HEK293 (cell line): ENCODE results near the gene SPTLC2.

Experiments
- BCL6B ChIP-seq: fragments of 450-650 bp; formaldehyde crosslinking; IDR thresholded peaks from 2 replicates; pipeline ENCODE4 v1.5.1; 2017; ENCODE audit warnings: missing biosample characterization, missing genetic modification characterization
- FEZF1 ChIP-seq: fragments of 450-650 bp; formaldehyde crosslinking; IDR thresholded peaks from 2 replicates; pipeline ENCODE4 v1.5.1; 2016; ENCODE audit warnings: missing biosample characterization, missing genetic modification characterization
- GLI4 ChIP-seq: fragments of 450-650 bp; formaldehyde crosslinking; IDR thresholded peaks from 2 replicates; pipeline ENCODE4 v1.5.1; 2016; ENCODE audit warnings: missing biosample characterization, missing genetic modification characterization
- SP7 ChIP-seq: fragments of 450-650 bp; formaldehyde crosslinking; IDR thresholded peaks from 2 replicates; pipeline ENCODE4 v1.5.1; 2016; ENCODE audit warnings: missing biosample characterization, missing genetic modification characterization
- ZBTB1 ChIP-seq: fragments of 450-650 bp; formaldehyde crosslinking; IDR thresholded peaks from 2 replicates; pipeline ENCODE4 v1.5.1; 2016; ENCODE audit warnings: missing biosample characterization, missing genetic modification characterization
- ZBTB20 ChIP-seq: fragments of 450-650 bp; formaldehyde crosslinking; IDR thresholded peaks from 2 replicates; pipeline ENCODE4 v1.5.1; 2016; ENCODE audit warnings: missing biosample characterization, missing genetic modification characterization
- ZBTB7A ChIP-seq: fragments of 450-650 bp; formaldehyde crosslinking; IDR thresholded peaks from 2 replicates; pipeline ENCODE4 v1.5.1; 2016; ENCODE audit warnings: low read depth, missing biosample characterization, missing genetic modification characterization
- ZFP41 ChIP-seq: fragments of 450-650 bp; formaldehyde crosslinking; IDR thresholded peaks from 2 replicates; pipeline ENCODE4 v1.5.1; 2016; ENCODE audit warnings: missing biosample characterization, missing genetic modification characterization, borderline replicate concordance
- ZFP69B ChIP-seq: fragments of 450-650 bp; formaldehyde crosslinking; IDR thresholded peaks from 2 replicates; pipeline ENCODE4 v1.5.1; 2016; ENCODE audit warnings: missing biosample characterization, missing genetic modification characterization
- ZNF121 ChIP-seq: fragments of 450-650 bp; formaldehyde crosslinking; IDR thresholded peaks from 2 replicates; pipeline ENCODE4 v1.5.1; 2016; ENCODE audit warnings: missing biosample characterization, missing genetic modification characterization
- ZNF132 ChIP-seq: fragments of 450-650 bp; formaldehyde crosslinking; IDR thresholded peaks from 2 replicates; pipeline ENCODE4 v1.5.1; 2017; ENCODE audit warnings: missing biosample characterization, missing genetic modification characterization, borderline replicate concordance
- ZNF157 ChIP-seq: fragments of 450-650 bp; formaldehyde crosslinking; IDR thresholded peaks from 2 replicates; pipeline ENCODE4 v1.5.1; 2016; ENCODE audit warnings: missing biosample characterization, missing genetic modification characterization
- ZNF16 ChIP-seq: fragments of 450-650 bp; formaldehyde crosslinking; IDR thresholded peaks from 2 replicates; pipeline ENCODE4 v1.5.1; 2016; ENCODE audit warnings: low read depth, missing biosample characterization, missing genetic modification characterization
- ZNF211 ChIP-seq: fragments of 450-650 bp; formaldehyde crosslinking; IDR thresholded peaks from 2 replicates; pipeline ENCODE4 v1.5.1; 2016; ENCODE audit warnings: low read depth, missing biosample characterization, missing genetic modification characterization
- ZNF292 ChIP-seq: fragments of 450-650 bp; formaldehyde crosslinking; IDR thresholded peaks from 2 replicates; pipeline ENCODE4 v1.5.1; 2016; ENCODE audit warnings: low read depth, missing biosample characterization, missing genetic modification characterization, borderline replicate concordance
- ZNF354C ChIP-seq: fragments of 450-650 bp; formaldehyde crosslinking; IDR thresholded peaks from 2 replicates; pipeline ENCODE4 v1.5.1; 2016; ENCODE audit warnings: missing biosample characterization, missing genetic modification characterization, low read depth, borderline replicate concordance
- ZNF37A ChIP-seq: fragments of 450-650 bp; IDR thresholded peaks from 2 replicates; pipeline ENCODE4 v1.5.1; 2018; ENCODE audit warnings: missing biosample characterization, missing genetic modification characterization
- ZNF404 ChIP-seq: fragments of 450-650 bp; formaldehyde crosslinking; IDR thresholded peaks from 2 replicates; pipeline ENCODE4 v1.5.1; 2017; ENCODE audit warnings: missing biosample characterization, missing genetic modification characterization
- ZNF416 ChIP-seq: fragments of 450-650 bp; formaldehyde crosslinking; IDR thresholded peaks from 2 replicates; pipeline ENCODE4 v1.5.1; 2016; ENCODE audit warnings: missing biosample characterization, missing genetic modification characterization
- ZNF433 ChIP-seq: fragments of 450-650 bp; formaldehyde crosslinking; IDR thresholded peaks from 2 replicates; pipeline ENCODE4 v1.5.1; 2016; ENCODE audit warnings: missing biosample characterization, missing genetic modification characterization, low read depth
- ZNF549 ChIP-seq: fragments of 450-650 bp; IDR thresholded peaks from 2 replicates; pipeline ENCODE4 v1.5.1; 2018; ENCODE audit warnings: missing biosample characterization, missing genetic modification characterization, mild to moderate bottlenecking, inconsistent platforms, moderate library complexity
- ZNF560 ChIP-seq: fragments of 450-650 bp; formaldehyde crosslinking; IDR thresholded peaks from 2 replicates; pipeline ENCODE4 v1.5.1; 2017; ENCODE audit warnings: missing biosample characterization, missing genetic modification characterization, borderline replicate concordance
- ZNF561 ChIP-seq: fragments of 450-650 bp; IDR thresholded peaks from 2 replicates; pipeline ENCODE4 v1.5.1; 2018; ENCODE audit warnings: missing biosample characterization, missing genetic modification characterization, borderline replicate concordance
- ZNF610 ChIP-seq: fragments of 450-650 bp; formaldehyde crosslinking; IDR thresholded peaks from 2 replicates; pipeline ENCODE4 v1.5.1; 2016; ENCODE audit warnings: missing biosample characterization, missing genetic modification characterization, borderline replicate concordance
- ZNF692 ChIP-seq: fragments of 450-650 bp; formaldehyde crosslinking; IDR thresholded peaks from 2 replicates; pipeline ENCODE4 v1.5.1; 2016; ENCODE audit warnings: missing biosample characterization, missing genetic modification characterization
- ZNF701 ChIP-seq: fragments of 450-650 bp; formaldehyde crosslinking; IDR thresholded peaks from 2 replicates; pipeline ENCODE4 v1.5.1; 2016; ENCODE audit warnings: missing biosample characterization, missing genetic modification characterization
- ZNF830 ChIP-seq: fragments of 450-650 bp; IDR thresholded peaks from 2 replicates; pipeline ENCODE4 v1.5.0; 2018; ENCODE audit warnings: missing biosample characterization, missing genetic modification characterization, low read depth, mild to moderate bottlenecking, moderate library complexity
- TF ChIP-seq, protein P1 (sequence below): fragments of 450-650 bp; formaldehyde crosslinking; IDR thresholded peaks from 2 replicates; pipeline ENCODE4 v1.5.1; 2016; ENCODE audit warnings: missing biosample characterization, missing genetic modification characterization, borderline replicate concordance
- TF ChIP-seq, protein P2 (sequence below): fragments of 450-650 bp; formaldehyde crosslinking; IDR thresholded peaks from 2 replicates; pipeline ENCODE4 v1.5.1; 2016; ENCODE audit warnings: missing biosample characterization, missing genetic modification characterization
- TF ChIP-seq, protein P3 (sequence below): fragments of 450-650 bp; formaldehyde crosslinking; IDR thresholded peaks from 2 replicates; pipeline ENCODE4 v1.5.1; 2017; ENCODE audit warnings: missing biosample characterization, missing genetic modification characterization

The SPTLC2 gene

GRCh38 chr14:77580964-77581505 is 35.4 kb downstream of the SPTLC2 start (continued):
- TF ChIP-seq ZNF561 (tag by site-specific recombination) (no peak), ZNF416 (tag by site-specific recombination) (no peak), GLI4 (tag by site-specific recombination) (no peak), ZNF354C (tag by site-specific recombination) (no peak), ZNF692 (tag by site-specific recombination) (no peak), ZNF37A (tag by site-specific recombination) (no peak; the same call in 1 of the 2 replicates), ZNF132 (tag by site-specific recombination) (no peak), SP7 (tag by site-specific recombination) (no peak), FEZF1 (tag by site-specific recombination) (peak; percentile 71), ZNF157 (tag by site-specific recombination) (no peak), ZNF560 (tag by site-specific recombination) (no peak), ZFP41 (tag by site-specific recombination) (no peak), ZNF701 (tag by site-specific recombination) (no peak), ZNF404 (tag by site-specific recombination) (no peak), ZNF292 (tag by site-specific recombination) (no peak), ZNF16 (tag by site-specific recombination) (no peak), ZNF211 (tag by site-specific recombination) (no peak), ZNF610 (tag by site-specific recombination) (no peak), ZFP69B (no peak), ZNF549 (peak; percentile 26; the same call in 1 of the 2 replicates), ZNF433 (no peak), ZNF121 (tag by site-specific recombination) (no peak), ZBTB1 (tag by site-specific recombination) (no peak), ZBTB20 (tag by site-specific recombination) (no peak), BCL6B (tag by site-specific recombination) (no peak), ZBTB7A (no peak), ZNF830 (tag by site-specific recombination) (peak; percentile 29; the same call in 1 of the 2 replicates)
- TF ChIP-seq, protein P1, sequence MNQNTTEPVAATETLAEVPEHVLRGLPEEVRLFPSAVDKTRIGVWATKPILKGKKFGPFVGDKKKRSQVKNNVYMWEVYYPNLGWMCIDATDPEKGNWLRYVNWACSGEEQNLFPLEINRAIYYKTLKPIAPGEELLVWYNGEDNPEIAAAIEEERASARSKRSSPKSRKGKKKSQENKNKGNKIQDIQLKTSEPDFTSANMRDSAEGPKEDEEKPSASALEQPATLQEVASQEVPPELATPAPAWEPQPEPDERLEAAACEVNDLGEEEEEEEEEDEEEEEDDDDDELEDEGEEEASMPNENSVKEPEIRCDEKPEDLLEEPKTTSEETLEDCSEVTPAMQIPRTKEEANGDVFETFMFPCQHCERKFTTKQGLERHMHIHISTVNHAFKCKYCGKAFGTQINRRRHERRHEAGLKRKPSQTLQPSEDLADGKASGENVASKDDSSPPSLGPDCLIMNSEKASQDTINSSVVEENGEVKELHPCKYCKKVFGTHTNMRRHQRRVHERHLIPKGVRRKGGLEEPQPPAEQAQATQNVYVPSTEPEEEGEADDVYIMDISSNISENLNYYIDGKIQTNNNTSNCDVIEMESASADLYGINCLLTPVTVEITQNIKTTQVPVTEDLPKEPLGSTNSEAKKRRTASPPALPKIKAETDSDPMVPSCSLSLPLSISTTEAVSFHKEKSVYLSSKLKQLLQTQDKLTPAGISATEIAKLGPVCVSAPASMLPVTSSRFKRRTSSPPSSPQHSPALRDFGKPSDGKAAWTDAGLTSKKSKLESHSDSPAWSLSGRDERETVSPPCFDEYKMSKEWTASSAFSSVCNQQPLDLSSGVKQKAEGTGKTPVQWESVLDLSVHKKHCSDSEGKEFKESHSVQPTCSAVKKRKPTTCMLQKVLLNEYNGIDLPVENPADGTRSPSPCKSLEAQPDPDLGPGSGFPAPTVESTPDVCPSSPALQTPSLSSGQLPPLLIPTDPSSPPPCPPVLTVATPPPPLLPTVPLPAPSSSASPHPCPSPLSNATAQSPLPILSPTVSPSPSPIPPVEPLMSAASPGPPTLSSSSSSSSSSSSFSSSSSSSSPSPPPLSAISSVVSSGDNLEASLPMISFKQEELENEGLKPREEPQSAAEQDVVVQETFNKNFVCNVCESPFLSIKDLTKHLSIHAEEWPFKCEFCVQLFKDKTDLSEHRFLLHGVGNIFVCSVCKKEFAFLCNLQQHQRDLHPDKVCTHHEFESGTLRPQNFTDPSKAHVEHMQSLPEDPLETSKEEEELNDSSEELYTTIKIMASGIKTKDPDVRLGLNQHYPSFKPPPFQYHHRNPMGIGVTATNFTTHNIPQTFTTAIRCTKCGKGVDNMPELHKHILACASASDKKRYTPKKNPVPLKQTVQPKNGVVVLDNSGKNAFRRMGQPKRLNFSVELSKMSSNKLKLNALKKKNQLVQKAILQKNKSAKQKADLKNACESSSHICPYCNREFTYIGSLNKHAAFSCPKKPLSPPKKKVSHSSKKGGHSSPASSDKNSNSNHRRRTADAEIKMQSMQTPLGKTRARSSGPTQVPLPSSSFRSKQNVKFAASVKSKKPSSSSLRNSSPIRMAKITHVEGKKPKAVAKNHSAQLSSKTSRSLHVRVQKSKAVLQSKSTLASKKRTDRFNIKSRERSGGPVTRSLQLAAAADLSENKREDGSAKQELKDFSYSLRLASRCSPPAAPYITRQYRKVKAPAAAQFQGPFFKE (tag by site-specific recombination): no peak
- TF ChIP-seq, protein P2, sequence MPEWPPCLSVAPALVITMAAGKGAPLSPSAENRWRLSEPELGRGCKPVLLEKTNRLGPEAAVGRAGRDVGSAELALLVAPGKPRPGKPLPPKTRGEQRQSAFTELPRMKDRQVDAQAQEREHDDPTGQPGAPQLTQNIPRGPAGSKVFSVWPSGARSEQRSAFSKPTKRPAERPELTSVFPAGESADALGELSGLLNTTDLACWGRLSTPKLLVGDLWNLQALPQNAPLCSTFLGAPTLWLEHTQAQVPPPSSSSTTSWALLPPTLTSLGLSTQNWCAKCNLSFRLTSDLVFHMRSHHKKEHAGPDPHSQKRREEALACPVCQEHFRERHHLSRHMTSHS (tag by site-specific recombination): no peak
- TF ChIP-seq, protein P3, sequence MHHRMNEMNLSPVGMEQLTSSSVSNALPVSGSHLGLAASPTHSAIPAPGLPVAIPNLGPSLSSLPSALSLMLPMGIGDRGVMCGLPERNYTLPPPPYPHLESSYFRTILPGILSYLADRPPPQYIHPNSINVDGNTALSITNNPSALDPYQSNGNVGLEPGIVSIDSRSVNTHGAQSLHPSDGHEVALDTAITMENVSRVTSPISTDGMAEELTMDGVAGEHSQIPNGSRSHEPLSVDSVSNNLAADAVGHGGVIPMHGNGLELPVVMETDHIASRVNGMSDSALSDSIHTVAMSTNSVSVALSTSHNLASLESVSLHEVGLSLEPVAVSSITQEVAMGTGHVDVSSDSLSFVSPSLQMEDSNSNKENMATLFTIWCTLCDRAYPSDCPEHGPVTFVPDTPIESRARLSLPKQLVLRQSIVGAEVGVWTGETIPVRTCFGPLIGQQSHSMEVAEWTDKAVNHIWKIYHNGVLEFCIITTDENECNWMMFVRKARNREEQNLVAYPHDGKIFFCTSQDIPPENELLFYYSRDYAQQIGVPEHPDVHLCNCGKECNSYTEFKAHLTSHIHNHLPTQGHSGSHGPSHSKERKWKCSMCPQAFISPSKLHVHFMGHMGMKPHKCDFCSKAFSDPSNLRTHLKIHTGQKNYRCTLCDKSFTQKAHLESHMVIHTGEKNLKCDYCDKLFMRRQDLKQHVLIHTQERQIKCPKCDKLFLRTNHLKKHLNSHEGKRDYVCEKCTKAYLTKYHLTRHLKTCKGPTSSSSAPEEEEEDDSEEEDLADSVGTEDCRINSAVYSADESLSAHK (tag by site-specific recombination): peak; percentile 61
